Measurements from ENCODE around the gene TMEM186. TPM values are rescaled to one million over a fixed set of nuclear protein-coding genes. Genes with fewer than 3 reads are reported as not detected.

Gene TMEM186
- total and polyA plus RNA-seq, 9 of the 15 experiments (the other 6 are each of a cell fraction or from before 2014, with no cell fraction given), result 10.1 to 33.4 (median 16.4) TPM

- Histone ChIP-seq H3K4me1 (replicated peaks in 1 of 2; ENCODE audit: control insufficient read depth in 2 of 2, insufficient read depth in 2 of 2, low read length in 2 of 2) (no peaks in the 10 kb centered on the region), H3K4me3 (no peak overlapping the region), H3K79me2 (ENCODE audit: control insufficient read depth, insufficient read depth, low read length) (no peaks in the 10 kb centered on the region), H3K27me3 (ENCODE audit: control insufficient read depth in 2 of 2, insufficient read depth in 2 of 2, low read length in 2 of 2) (peaks cover 37 to 69% of the 10 kb centered on the region in 2 experiments; a peak in 4 of 5 replicates), H3K36me3 (ENCODE audit: control insufficient read depth, insufficient read depth, low read length) (no peaks in the 10 kb centered on the region), H3K9me3 (replicated peaks; ENCODE audit: control insufficient read depth, insufficient read depth, low read depth, low read length) (no peaks in the 10 kb centered on the region), H2AFZ (ENCODE audit: low read depth, low read length) (no peak overlapping the region), H4K20me1 (replicated peaks; ENCODE audit: control insufficient read depth, insufficient read depth, low read length) (peaks cover 6% of the 10 kb centered on the region), H3K27ac (ENCODE audit: extremely low read depth, low read depth, low read length) (no peak overlapping the region), H3K4me2 (ENCODE audit: insufficient read depth, low read length) (no peak overlapping the region), H3K9me1 (ENCODE audit: control insufficient read depth, insufficient read depth, low read length) (no peaks in the 10 kb centered on the region), H3K9ac (ENCODE audit: insufficient read depth in 1 of 2, low read depth in 2 of 2, low read length in 2 of 2) (no peak overlapping the region)
- no TSS peak for BruUV-seq (replicated peaks)
- under 1% methylated on average over 10 of the region's 10 CpGs for WGBS (ENCODE audit: insufficient coverage, low coverage, missing lambda C conversion rate)
- ATAC-seq, result no peak
- TF ChIP-seq ZFP1 (CRISPR knock-in tag; IDR thresholded peaks at IDR 0.05) (no peak), ZNF518B (CRISPR knock-in tag; IDR thresholded peaks at IDR 0.05) (no peak), ZBED1 (IDR thresholded peaks at IDR 0.05) (no peak), ID3 (CRISPR knock-in tag; IDR thresholded peaks at IDR 0.05) (no peak), ID3 (tag; IDR thresholded peaks at IDR 0.05) (no peak), E4F1 (CRISPR knock-in tag; IDR thresholded peaks at IDR 0.05; ENCODE audit: borderline replicate concordance) (no peak), HLTF (IDR thresholded peaks at IDR 0.05) (no peak)
- no peak for DNase-seq (ENCODE audit: extremely low read depth in 1 of 4, low spot score in 3 of 4)
- in situ Hi-C loops (cut with MboI) (no loop called here), intact Hi-C loops (cut with micrococcal nuclease) (no loop called here)
- no peak for FAIRE-seq
- POLR2A ChIA-PET, result no interaction called here
- CTCF ChIA-PET (ENCODE audit: low intra/inter-chr PET ratio), result no interaction called here
Observed at GRCh38 chr16:8763899-8764298, 33.5 kb downstream of the TMEM186 start.

Measured in K562 (cell line).